Suprapubic skin (tissue), 4 donors: Measurements from ENCODE around the gene PPM1M. TPM values are rescaled to one million over a fixed set of nuclear protein-coding genes. Genes with fewer than 3 reads are reported as not detected.

Experiments used
- DNase-seq, 2 donors: peaks; one replicate each; pipeline ENCODE4 v3.0.0-alpha.2; 2019; ENCODE audit warnings: low spot score in 2 of 2
- H3K27ac ChIP-seq: fragments of 200-600 bp; sonication (generic); one replicate; pipeline ENCODE4 v1.5.1; 2019
- H3K27me3 ChIP-seq: fragments of 200-600 bp; sonication (generic); one replicate; pipeline ENCODE4 v1.5.1; 2019
- H3K36me3 ChIP-seq: fragments of 200-600 bp; sonication (generic); one replicate; pipeline ENCODE4 v1.5.1; 2019
- H3K4me1 ChIP-seq: fragments of 200-600 bp; sonication (generic); one replicate; pipeline ENCODE4 v1.5.1; 2019
- H3K4me3 ChIP-seq: fragments of 200-600 bp; sonication (generic); one replicate; pipeline ENCODE4 v1.5.1; 2019; ENCODE audit warnings: mild to moderate bottlenecking
- H3K9me3 ChIP-seq: fragments of 200-600 bp; sonication (generic); one replicate; pipeline ENCODE4 v1.5.1; 2019
- EP300 ChIP-seq: sonication (generic); formaldehyde crosslinking; IDR thresholded peaks from one replicate; pipeline ENCODE4 v1.6.1; 2017; ENCODE audit warnings: antibody characterized with exemption
- POLR2A ChIP-seq, 2 donors: fragments of 450-650 bp; IDR thresholded peaks; one replicate each; pipeline ENCODE4 v1.6.1; 2017; ENCODE audit warnings: antibody characterized with exemption in 2 of 2, mild to moderate bottlenecking in 2 of 2, moderate library complexity in 2 of 2
- POLR2AphosphoS5 ChIP-seq, 3 donors: sonication (generic); formaldehyde crosslinking; IDR thresholded peaks; one replicate each; pipeline ENCODE4 v1.6.1; 2017; ENCODE audit warnings: antibody characterized with exemption in 3 of 3
- WGBS: methylation state at CpG from one replicate; pipeline ENCODE4 v1.1.5; 2018; 5-methylcytosine and 5-hydroxymethylcytosine counted together
- total RNA-seq, 4 donors: library from RNA; depleted of rRNA; stranded (reverse); fragments of >200 nt; gene quantifications; one replicate each; pipeline ENCODE4 v1.1.0, GENCODE V29; 2016
- TF ChIP-seq, protein P1 (sequence below), 2 donors: fragments of 200-600 bp in 1 of 2; fragments of 450-650 bp in 1 of 2; sonication (generic) in 1 of 2; IDR thresholded peaks; one replicate each; pipeline ENCODE4 v1.5.1; 2016 to 2019; ENCODE audit warnings: antibody characterized with exemption in 2 of 2, mild to moderate bottlenecking in 1 of 2, moderate library complexity in 1 of 2

PPM1M gene
- total RNA-seq, 4 donors from 2014 or later, result 10.0 to 17.5 (median 11.3) TPM

DNA sequence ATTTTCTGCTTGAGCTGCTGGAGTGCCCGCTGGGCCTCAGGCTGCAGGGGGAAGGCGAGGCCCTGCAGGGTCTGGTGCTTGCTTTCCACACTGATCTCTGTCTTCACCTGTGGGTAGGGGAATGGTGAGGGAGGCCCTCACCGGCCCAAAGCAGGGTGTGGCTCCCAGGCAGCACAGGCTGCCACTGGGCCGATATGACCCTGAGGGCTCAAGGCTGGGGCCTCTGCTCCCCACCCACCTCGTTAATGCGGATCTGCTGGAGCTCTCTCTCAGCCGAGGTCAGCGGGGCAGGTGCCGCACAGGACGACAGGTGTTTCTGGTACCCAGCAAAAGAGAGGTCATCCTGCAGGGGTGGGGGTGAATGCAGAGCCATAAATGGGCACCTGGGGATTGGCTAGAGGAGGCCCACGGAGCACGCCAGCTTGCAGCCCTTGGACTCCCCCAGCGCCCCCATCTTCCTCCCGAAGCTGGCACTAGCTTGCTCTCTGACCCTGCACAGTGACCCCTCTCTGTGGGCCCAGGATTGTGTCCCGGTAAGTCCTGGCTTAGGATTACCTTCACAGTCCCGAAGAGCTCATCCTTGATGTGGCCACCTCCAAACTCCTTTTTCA is 14.6 kb upstream of the PPM1M start:
- peaks cover 64% of the 10 kb centered on the region for H3K36me3 ChIP-seq
- H3K4me3 ChIP-seq, result no peak overlapping the region
- TF ChIP-seq, protein P1, sequence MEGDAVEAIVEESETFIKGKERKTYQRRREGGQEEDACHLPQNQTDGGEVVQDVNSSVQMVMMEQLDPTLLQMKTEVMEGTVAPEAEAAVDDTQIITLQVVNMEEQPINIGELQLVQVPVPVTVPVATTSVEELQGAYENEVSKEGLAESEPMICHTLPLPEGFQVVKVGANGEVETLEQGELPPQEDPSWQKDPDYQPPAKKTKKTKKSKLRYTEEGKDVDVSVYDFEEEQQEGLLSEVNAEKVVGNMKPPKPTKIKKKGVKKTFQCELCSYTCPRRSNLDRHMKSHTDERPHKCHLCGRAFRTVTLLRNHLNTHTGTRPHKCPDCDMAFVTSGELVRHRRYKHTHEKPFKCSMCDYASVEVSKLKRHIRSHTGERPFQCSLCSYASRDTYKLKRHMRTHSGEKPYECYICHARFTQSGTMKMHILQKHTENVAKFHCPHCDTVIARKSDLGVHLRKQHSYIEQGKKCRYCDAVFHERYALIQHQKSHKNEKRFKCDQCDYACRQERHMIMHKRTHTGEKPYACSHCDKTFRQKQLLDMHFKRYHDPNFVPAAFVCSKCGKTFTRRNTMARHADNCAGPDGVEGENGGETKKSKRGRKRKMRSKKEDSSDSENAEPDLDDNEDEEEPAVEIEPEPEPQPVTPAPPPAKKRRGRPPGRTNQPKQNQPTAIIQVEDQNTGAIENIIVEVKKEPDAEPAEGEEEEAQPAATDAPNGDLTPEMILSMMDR (IDR thresholded peaks at IDR 0.05), result no peak
- TF ChIP-seq POLR2A (IDR thresholded peaks at IDR 0.05), result no peak
- TF ChIP-seq EP300, result no peak
- TF ChIP-seq POLR2AphosphoS5 (IDR thresholded peaks at IDR 0.05), result no peak
- peaks cover 9% of the 10 kb centered on the region for H3K4me1 ChIP-seq
- DNase-seq, result no peak
- no peaks in the 10 kb centered on the region for H3K27me3 ChIP-seq
- H3K27ac ChIP-seq, result no peak overlapping the region
- no peaks in the 10 kb centered on the region for H3K9me3 ChIP-seq
- 90% methylated on average over 5 of the region's 16 CpGs for WGBS

- Histone ChIP-seq H3K27me3 (no peaks in the 10 kb centered on the region), H3K27ac (no peak overlapping the region), H3K36me3 (peaks cover 64% of the 10 kb centered on the region), H3K9me3 (no peaks in the 10 kb centered on the region), H3K4me1 (peaks cover 16% of the 10 kb centered on the region), H3K4me3 (no peak overlapping the region)
- DNase-seq, result no peak
- 79% methylated on average over 11 of the region's 34 CpGs for whole genome bisulfite sequencing
- TF ChIP-seq EP300, result no peak
- TF ChIP-seq, protein P1 (IDR thresholded peaks at IDR 0.05), result peak; percentile 86
- TF ChIP-seq POLR2AphosphoS5 (IDR thresholded peaks at IDR 0.05), result peak in 1 of 3 donors; percentile 12
Observed at GRCh38 chr3:52231502-52232278, 13.9 kb upstream of the PPM1M start.

- Histone ChIP-seq H3K4me3 (no peak overlapping the region), H3K36me3 (peaks cover 64% of the 10 kb centered on the region), H3K27ac (no peak overlapping the region), H3K4me1 (peaks cover 24% of the 10 kb centered on the region), H3K27me3 (no peaks in the 10 kb centered on the region), H3K9me3 (no peaks in the 10 kb centered on the region)
- no peak for DNase-seq
- TF ChIP-seq, protein P1 (IDR thresholded peaks at IDR 0.05), result no peak
- TF ChIP-seq EP300 (no peak), POLR2A (IDR thresholded peaks at IDR 0.05) (no peak), POLR2AphosphoS5 (IDR thresholded peaks at IDR 0.05) (no peak)
- 85% methylated on average over 22 of the region's 28 CpGs for WGBS
Observed at GRCh38 chr3:52232279-52233107, 13.1 kb upstream of the PPM1M start.

DNA sequence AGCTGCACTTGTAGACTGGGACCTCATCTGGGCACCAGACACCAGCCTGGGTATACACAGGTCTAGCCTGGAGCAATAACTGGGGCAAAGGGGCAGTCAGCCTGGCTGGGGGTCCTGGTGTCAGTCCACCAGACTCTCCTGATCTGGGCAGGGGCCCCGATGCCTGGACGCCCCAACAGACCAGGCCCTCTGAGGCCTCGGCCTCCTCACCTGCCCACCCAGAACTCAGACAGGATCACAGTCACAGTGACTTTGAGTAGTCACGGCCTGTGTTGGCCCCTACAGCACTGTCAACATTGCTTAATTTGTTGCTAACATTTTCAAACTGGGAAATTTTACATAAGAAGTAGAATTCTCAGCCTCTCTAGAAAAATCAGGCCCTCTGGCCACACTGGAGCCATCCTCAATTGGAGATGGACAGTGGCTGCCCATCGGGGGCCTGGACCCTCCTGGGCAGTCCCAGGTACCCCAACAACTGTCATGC is 12.4 kb upstream of the PPM1M start:
- WGBS, result 90% methylated on average over 3 of the region's 5 CpGs

More for the DNA sequence above, 12.4 kb upstream of the PPM1M start:
- Histone ChIP-seq H3K27me3 (no peaks in the 10 kb centered on the region), H3K27ac (no peak overlapping the region), H3K9me3 (no peaks in the 10 kb centered on the region), H3K4me1 (peaks cover 31% of the 10 kb centered on the region), H3K36me3 (peaks cover 60% of the 10 kb centered on the region), H3K4me3 (no peak overlapping the region)
- no peak for DNase-seq
- TF ChIP-seq POLR2AphosphoS5 (IDR thresholded peaks at IDR 0.05), result no peak
- no peak for TF ChIP-seq POLR2A (IDR thresholded peaks at IDR 0.05)
- TF ChIP-seq EP300, result no peak
- TF ChIP-seq, protein P1 (IDR thresholded peaks at IDR 0.05), result no peak
